SK-N-SH (cell line): ENCODE measurements around the gene MICU2.

Experiments used
- CHD2 ChIP-seq: fragments of 150-350 bp; IDR thresholded peaks from 2 replicates; pipeline ENCODE4 v1.6.1; 2018; ENCODE audit warnings: low read length; ENCODE audit not compliant: partially characterized antibody
- EP300 ChIP-seq, 2 experiments: IDR thresholded peaks; 2 replicates each; pipeline versions ENCODE4 v1.4.0 to v1.6.1; 2012; ENCODE audit warnings: borderline replicate concordance in 1 of 2, low read depth in 1 of 2, low read length in 1 of 2
- FOXM1 ChIP-seq: IDR thresholded peaks from 2 replicates; pipeline ENCODE4 v1.4.0; 2012; ENCODE audit warnings: low read depth, mild to moderate bottlenecking
- GABPA ChIP-seq: IDR thresholded peaks from 2 replicates; pipeline ENCODE4 v1.4.0; 2012; ENCODE audit warnings: low read depth, mild to moderate bottlenecking
- GATA2 ChIP-seq: sonication (generic); formaldehyde crosslinking; IDR thresholded peaks from 2 replicates; pipeline ENCODE4 v1.5.0; 2020; ENCODE audit warnings: mild to moderate bottlenecking, missing genetic modification reagents
- JUND ChIP-seq: IDR thresholded peaks from 2 replicates; pipeline ENCODE4 v1.4.0; 2012
- MXI1 ChIP-seq: IDR thresholded peaks from 2 replicates; pipeline ENCODE4 v1.6.1; 2012; ENCODE audit warnings: mild to moderate bottlenecking, low read depth, low read length, improper control_type of control experiment
- POLR2AphosphoS5 ChIP-seq: IDR thresholded peaks from 2 replicates; pipeline ENCODE4 v1.6.1; 2012; ENCODE audit warnings: low read depth, low read length
- SIN3A ChIP-seq: IDR thresholded peaks from 2 replicates; pipeline ENCODE4 v1.6.1; 2012; ENCODE audit warnings: low read depth, mild to moderate bottlenecking, low read length, moderate library complexity, borderline replicate concordance
- TF ChIP-seq, protein P1 (sequence below): fragments of 200-600 bp; sonication (generic); IDR thresholded peaks from 2 replicates; pipeline ENCODE4 v1.6.1; 2017; ENCODE audit warnings: antibody characterized with exemption, mild to moderate bottlenecking, moderate library complexity
- TF ChIP-seq, protein P2 (sequence below): IDR thresholded peaks from 2 replicates; pipeline ENCODE4 v1.6.1; 2012; ENCODE audit warnings: mild to moderate bottlenecking, low read depth, low read length, moderate library complexity
- TF ChIP-seq, protein P3 (sequence below): IDR thresholded peaks from 2 replicates; pipeline ENCODE4 v1.4.0; 2012; ENCODE audit warnings: low read depth
- TF ChIP-seq, protein P4 (sequence below): IDR thresholded peaks from 2 replicates; pipeline ENCODE4 v1.4.0; 2012; ENCODE audit warnings: low read depth, borderline replicate concordance
- TF ChIP-seq, protein P5 (sequence below): fragments of 150-350 bp; IDR thresholded peaks from 2 replicates; pipeline ENCODE4 v1.6.1; 2017; ENCODE audit warnings: antibody characterized with exemption, low read length, low read depth, borderline replicate concordance

DNA sequence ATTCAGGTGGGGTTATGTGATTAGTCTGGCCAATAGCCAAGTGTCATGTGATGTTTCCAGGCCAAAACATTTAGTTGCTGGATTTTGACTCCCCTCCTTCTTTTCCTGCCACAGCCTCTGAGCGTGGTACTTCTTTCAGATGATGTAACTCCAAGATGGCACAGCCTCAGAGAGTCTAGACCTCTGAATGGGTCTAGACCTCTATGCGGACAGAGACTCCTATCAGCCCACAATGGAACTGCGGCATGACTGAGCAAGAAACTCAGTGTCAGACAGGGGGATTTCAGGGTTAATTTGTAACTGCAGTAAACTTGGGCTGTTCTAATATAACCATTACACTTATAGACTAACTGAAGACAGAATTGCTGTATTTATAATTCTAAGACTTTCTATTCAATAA lies 102.3 kb downstream of the MICU2 start:
- TF ChIP-seq MXI1, result no peak
- TF ChIP-seq GATA2 (CRISPR knock-in tag), result no peak
- TF ChIP-seq, protein P1, sequence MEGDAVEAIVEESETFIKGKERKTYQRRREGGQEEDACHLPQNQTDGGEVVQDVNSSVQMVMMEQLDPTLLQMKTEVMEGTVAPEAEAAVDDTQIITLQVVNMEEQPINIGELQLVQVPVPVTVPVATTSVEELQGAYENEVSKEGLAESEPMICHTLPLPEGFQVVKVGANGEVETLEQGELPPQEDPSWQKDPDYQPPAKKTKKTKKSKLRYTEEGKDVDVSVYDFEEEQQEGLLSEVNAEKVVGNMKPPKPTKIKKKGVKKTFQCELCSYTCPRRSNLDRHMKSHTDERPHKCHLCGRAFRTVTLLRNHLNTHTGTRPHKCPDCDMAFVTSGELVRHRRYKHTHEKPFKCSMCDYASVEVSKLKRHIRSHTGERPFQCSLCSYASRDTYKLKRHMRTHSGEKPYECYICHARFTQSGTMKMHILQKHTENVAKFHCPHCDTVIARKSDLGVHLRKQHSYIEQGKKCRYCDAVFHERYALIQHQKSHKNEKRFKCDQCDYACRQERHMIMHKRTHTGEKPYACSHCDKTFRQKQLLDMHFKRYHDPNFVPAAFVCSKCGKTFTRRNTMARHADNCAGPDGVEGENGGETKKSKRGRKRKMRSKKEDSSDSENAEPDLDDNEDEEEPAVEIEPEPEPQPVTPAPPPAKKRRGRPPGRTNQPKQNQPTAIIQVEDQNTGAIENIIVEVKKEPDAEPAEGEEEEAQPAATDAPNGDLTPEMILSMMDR, result no peak
- TF ChIP-seq POLR2AphosphoS5, result no peak
- no peak for TF ChIP-seq FOXM1
- TF ChIP-seq, protein P2, sequence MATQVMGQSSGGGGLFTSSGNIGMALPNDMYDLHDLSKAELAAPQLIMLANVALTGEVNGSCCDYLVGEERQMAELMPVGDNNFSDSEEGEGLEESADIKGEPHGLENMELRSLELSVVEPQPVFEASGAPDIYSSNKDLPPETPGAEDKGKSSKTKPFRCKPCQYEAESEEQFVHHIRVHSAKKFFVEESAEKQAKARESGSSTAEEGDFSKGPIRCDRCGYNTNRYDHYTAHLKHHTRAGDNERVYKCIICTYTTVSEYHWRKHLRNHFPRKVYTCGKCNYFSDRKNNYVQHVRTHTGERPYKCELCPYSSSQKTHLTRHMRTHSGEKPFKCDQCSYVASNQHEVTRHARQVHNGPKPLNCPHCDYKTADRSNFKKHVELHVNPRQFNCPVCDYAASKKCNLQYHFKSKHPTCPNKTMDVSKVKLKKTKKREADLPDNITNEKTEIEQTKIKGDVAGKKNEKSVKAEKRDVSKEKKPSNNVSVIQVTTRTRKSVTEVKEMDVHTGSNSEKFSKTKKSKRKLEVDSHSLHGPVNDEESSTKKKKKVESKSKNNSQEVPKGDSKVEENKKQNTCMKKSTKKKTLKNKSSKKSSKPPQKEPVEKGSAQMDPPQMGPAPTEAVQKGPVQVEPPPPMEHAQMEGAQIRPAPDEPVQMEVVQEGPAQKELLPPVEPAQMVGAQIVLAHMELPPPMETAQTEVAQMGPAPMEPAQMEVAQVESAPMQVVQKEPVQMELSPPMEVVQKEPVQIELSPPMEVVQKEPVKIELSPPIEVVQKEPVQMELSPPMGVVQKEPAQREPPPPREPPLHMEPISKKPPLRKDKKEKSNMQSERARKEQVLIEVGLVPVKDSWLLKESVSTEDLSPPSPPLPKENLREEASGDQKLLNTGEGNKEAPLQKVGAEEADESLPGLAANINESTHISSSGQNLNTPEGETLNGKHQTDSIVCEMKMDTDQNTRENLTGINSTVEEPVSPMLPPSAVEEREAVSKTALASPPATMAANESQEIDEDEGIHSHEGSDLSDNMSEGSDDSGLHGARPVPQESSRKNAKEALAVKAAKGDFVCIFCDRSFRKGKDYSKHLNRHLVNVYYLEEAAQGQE, result no peak
- TF ChIP-seq JUND, result no peak
- TF ChIP-seq, protein P3, sequence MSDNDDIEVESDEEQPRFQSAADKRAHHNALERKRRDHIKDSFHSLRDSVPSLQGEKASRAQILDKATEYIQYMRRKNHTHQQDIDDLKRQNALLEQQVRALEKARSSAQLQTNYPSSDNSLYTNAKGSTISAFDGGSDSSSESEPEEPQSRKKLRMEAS, result no peak
- TF ChIP-seq, protein P4, sequence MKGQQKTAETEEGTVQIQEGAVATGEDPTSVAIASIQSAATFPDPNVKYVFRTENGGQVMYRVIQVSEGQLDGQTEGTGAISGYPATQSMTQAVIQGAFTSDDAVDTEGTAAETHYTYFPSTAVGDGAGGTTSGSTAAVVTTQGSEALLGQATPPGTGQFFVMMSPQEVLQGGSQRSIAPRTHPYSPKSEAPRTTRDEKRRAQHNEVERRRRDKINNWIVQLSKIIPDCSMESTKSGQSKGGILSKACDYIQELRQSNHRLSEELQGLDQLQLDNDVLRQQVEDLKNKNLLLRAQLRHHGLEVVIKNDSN, result no peak
- TF ChIP-seq CHD2, result no peak
- no peak for TF ChIP-seq SIN3A
- TF ChIP-seq, protein P5, sequence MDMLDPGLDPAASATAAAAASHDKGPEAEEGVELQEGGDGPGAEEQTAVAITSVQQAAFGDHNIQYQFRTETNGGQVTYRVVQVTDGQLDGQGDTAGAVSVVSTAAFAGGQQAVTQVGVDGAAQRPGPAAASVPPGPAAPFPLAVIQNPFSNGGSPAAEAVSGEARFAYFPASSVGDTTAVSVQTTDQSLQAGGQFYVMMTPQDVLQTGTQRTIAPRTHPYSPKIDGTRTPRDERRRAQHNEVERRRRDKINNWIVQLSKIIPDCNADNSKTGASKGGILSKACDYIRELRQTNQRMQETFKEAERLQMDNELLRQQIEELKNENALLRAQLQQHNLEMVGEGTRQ, result no peak
- no peak for TF ChIP-seq GABPA
- no peak for TF ChIP-seq EP300 (IDR thresholded peaks at IDR 0.05; ENCODE audit: borderline replicate concordance in 1 of 2, low read depth in 1 of 2, low read length in 1 of 2)
